A673 (cell line): Measurements from ENCODE around the gene DNAH2.
"Not testable (repeated sequence)": the region's sequence is repeated elsewhere in the genome, so short reads cannot be mapped to it uniquely, and the experiment has no call there.

Experiments
- EZH2 ChIP-seq: fragments of 200-600 bp; sonication (generic); IDR thresholded peaks from 2 replicates; pipeline ENCODE4 v1.6.1; 2017; ENCODE audit warnings: borderline replicate concordance, low read depth, mild to moderate bottlenecking, mixed read lengths, antibody characterized with exemption, low read length; ENCODE audit not compliant: poor library complexity, severe bottlenecking
- TF ChIP-seq, protein P1 (sequence below): fragments of 300-800, 200-600 bp; sonication (generic); conservative IDR thresholded peaks from 2 replicates; pipeline ENCODE4 v1.5.1; 2017; ENCODE audit warnings: low read depth, mild to moderate bottlenecking, antibody characterized with exemption, low read length, moderate library complexity, mixed read lengths

DNA sequence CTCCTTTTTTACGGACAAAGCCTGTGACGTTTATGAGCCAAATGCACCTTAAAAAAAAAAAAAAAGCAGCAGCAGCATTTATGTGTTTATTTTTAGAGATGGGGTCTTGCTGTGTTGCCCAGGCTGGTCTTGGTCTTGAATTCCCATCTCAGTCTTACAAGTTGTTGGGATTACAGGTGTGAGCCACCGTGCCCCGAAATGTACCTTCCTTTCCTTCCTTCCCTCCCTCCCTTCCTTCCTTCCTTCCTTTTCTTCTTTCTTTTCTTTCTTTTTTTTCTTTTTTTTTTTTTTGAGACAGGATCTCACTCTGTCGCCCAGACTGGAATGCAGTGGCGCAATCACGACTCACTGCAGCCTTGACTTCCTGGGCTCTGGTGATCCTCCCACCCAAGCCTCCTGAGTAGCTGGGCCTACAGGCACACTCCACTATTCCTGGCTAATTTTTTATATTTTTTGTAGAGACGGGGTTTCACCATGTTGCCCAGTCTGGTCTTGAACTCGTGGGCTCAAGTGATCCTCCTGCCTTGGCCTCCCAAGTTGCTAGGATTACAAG, 92.3 kb downstream of the DNAH2 start:
- TF ChIP-seq, protein P1, sequence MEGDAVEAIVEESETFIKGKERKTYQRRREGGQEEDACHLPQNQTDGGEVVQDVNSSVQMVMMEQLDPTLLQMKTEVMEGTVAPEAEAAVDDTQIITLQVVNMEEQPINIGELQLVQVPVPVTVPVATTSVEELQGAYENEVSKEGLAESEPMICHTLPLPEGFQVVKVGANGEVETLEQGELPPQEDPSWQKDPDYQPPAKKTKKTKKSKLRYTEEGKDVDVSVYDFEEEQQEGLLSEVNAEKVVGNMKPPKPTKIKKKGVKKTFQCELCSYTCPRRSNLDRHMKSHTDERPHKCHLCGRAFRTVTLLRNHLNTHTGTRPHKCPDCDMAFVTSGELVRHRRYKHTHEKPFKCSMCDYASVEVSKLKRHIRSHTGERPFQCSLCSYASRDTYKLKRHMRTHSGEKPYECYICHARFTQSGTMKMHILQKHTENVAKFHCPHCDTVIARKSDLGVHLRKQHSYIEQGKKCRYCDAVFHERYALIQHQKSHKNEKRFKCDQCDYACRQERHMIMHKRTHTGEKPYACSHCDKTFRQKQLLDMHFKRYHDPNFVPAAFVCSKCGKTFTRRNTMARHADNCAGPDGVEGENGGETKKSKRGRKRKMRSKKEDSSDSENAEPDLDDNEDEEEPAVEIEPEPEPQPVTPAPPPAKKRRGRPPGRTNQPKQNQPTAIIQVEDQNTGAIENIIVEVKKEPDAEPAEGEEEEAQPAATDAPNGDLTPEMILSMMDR = not testable (repeated sequence)
- not testable (repeated sequence) for TF ChIP-seq EZH2
